GM21515 (cell line): Measurements from ENCODE around the gene DPYD.

Experiments used
- ATAC-seq: cut with Tn5 transposase; IDR thresholded peaks from one replicate; pipeline ENCODE4 v1.9.1; 2021; ENCODE audit not compliant: unreplicated experiment

The DPYD gene

DNA sequence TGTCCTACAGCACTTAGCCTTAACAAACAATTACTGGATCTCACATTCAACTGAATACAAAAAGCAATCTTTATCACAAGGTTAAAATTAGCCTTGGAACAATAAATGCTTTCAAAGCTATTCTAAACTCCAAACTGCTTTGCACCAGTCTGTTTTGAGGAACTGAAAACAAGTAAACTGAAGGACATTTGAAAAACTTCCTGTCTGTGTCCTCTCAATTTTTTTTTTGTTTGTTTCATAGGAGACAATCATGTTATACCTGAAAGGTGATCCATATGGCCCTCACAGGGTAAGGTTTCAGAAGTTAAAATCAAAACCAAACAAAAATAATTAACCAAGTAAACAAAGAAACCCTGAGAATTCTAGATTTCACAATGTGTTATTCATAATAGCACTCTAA is 459.1 kb downstream of the DPYD start:
- peak; percentile 97 for ATAC-seq

DNA sequence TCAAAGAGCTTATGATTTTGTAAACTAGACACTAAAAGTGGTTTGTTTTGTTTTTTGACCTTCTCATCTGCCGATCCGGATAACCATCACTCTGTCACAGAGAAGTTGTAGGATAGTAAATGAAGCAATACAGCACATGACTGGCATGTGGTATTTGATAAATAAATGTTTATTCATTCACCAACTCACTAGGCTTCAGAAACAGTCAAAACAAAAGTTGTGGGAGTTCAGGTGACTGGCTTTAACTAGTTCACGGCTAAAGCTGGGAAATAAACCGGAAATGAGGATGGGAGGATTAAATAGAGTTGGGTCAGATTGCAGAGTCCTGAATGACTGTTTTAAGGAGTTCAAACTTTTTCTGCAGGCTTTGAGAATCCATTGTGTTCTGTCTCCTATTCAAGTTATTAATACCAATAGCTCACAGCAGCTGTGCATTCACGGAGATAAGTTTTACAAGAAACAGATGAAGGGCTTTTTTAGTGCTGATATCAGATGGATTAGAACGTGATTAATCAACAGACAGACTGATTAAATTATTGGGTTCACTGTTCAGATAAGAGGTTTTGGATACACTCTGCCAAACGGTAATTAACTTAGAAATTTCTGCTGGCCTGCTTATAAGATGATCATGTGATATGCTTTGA is 463.3 kb downstream of the DPYD start:
- no peak for ATAC-seq

DNA sequence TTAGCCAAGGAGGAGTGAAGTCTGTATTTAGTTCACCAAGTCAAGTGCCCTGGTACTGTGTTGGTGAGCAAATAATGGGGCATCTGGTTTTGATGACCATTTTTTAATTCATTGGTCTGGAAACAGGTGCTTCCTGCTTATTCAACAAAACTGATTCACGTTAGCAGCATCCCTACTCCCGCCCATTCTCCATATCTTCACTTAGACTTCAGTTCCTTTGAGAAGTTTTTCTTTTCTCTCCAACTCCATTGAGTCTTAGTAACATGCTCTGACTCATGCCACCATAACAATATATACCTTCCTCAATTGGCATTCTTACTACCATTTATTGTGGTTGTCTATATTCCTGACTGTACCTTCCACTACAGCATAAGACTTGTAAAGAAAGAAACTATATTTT is 468.9 kb downstream of the DPYD start:
- no peak for ATAC-seq

DNA sequence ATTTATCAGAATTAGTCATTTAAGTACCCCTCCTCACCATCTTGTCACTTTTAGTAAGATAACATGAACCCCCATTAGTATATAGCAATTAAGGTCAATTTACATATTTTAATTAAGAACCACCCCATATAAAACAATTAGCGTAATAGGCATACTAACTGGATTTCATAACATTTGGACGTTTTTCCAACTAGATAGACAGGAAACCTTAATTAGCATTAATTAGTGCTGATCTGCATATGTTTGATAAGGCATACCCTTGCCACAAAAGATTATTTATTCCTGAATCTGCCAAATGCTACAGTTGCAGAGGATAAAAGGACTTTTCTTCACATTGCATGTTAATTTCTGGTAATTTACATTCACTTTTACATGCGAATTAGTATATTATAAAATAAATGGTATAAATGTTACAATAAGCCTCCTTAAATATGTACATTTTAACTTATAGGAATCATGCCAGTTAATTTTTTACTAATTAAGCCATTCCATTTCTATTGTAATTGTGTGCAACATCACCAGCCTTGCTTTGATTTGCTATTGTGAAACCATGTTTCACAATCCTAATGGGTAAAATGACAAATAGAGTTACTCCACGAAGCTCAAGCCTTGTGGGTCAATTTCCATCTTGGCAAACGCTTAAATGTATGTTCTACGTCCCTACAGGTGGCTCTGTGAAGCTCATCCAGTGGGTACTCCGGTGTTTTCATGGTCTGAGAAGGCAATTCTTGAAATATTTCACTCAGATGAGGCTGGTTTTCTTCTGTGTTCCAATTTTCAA is 469.6 kb downstream of the DPYD start:
- ATAC-seq = no peak

DNA sequence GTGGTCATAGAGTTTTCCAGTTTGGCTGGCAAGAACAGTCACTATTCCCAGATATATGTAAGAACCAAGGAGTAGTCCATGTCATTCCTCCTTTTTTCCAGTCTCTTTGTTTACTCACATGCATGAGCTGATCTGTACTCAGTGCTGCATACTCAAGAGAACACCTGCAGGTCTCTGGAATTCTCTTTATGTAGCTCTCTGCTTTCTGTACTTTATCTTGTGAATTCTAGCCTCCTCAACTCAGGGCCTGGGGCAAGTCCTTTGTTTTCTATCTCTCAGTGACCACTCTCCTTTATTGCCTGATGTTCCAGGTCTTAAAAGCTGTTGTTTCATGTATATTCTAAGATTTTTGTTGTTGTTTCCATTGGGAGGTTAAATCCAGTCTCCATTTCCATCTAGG is 478.9 kb downstream of the DPYD start:
- ATAC-seq = no peak

DNA sequence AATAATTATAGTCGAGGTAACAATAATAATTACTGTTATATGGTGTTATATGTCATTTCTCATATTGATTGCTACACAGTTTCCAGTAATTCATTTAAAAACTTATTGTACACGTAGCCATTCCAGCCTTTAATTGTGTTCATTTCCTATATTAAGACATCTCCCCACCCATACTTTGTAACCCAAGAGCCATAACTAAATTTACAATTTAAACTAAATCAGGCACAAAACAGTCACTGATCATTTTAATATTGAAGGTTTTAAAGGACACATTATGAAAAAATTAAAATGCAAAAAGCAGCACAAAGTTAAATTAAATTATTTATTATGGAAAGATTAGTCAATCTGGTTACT is 487.0 kb downstream of the DPYD start:
- no peak for ATAC-seq

DNA sequence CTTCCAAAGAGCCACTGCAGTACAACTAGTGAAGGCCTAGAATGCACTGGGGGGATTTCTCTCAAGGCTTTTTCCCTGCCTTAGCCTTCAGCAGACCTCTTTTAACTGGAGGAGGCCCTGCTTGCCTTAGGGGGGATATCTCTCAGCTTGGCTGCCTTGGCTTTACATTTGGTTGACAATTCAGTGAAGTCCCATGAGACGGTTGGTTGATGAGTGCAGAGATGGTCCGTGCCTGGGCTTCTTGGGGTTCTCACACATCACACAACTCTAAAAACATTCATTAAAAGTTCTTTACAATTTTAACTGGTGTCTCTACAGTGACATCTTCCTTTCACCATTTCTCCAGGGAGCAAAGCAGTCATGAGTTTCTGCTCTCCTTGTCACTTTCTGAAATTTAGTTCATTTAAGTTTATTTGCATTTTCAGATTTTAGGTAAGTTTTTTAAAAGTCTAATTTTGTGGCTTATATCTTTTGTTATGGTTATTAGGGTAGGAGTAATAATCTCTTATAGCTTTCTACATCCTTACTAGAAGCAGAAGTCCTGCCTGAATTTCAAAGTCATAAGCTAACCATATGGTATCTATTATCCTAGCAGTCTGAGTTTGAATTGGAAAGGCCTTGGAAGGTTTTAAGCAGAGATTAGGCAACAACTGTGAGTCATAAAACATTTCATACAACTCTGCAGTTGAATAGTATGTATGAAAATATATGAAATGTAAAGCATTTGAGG is 487.6 kb downstream of the DPYD start:
- ATAC-seq = no peak

DNA sequence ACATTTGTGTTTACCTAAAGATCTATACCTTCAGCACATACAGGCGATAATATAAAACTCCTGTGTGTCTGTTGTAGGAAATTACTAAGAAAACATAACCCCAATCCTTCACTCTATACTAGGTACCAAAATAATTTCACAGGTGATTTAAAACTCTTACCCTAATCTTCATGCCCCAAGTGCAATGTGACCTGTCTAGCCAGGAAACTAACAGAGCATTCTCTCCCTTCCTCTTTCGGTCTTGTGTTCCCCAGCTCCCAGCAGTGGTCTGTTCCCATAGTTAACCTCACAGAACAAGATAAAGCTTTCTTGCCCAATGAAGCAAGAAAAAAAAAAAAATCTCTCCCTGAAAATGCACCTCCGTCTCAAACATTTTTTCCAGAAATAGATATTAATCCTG is 493.5 kb downstream of the DPYD start:
- no peak for ATAC-seq

DNA sequence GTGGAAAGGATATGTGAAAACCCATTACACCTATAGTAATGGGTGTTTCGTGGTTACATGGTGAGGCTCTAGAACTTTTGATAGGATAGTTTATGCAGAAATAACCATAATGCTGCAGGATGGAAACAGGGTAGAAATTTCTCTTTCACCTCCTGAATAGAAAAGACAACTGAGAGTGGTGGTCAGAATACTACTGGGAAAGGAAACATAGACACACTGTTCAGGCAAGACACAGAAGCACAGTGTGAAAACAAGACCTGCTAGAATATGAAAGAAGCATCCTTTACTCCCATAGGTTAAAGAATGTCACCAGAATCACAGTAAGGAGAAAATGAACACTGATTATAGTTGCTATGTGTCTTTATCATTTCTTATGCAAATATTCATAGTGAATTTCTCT is 496.6 kb downstream of the DPYD start:
- no peak for ATAC-seq

DNA sequence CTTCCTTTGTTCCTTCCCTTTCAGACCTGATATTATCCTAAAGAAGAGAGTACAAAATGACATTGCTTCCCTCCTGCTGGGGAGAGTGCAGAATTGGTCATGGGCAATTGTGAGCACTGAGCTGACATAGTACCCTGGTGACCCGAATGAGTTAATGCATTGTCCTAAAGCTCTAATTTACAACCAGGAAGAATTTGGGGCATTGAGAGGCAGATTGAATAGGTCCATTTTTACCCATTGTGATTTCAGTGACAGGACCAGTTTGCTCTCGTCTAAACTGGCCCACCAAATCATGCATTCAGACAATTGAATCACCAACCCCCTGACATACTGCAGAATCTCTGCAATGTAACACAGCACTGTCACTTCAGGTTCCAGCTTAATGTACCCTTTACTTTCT is 497.4 kb downstream of the DPYD start:
- no peak for ATAC-seq

GRCh38 chr1:97417661-97418060 is 503.2 kb downstream of the DPYD start:
- no peak for ATAC-seq

DNA sequence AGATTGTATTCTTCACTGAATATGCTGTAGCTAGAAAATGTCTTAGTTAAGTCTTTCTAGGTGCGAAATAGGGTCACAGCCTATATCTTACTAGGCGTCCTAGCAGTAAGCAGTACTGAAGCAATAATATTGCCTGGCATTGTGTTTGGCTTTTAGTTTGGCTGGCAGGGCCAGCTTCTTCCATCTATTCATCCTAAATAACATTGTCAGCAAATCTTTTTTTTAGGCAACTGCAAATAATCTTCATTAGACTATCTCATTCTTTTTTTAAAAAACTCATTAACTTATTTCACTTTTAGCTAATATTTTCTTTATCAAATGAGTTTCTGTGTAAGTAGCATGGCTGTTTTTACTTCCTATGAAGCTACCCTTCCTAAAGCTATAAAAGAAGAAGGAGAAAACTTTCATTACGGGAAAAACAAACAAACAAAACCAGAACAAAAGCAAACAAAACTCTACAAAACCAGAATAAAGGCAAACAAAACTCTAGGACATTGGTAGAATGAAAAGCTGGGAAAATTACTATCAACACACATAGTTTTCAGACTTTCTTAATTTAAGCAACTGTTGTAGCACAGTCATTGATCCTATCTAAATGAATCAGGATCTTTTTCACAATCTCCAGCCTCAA is 506.0 kb downstream of the DPYD start:
- no peak for ATAC-seq

- no peak for ATAC-seq
These were observed 508.1 kb downstream of the DPYD start for GRCh38 chr1:97412737-97413136.

GRCh38 chr1:97412166-97412565 is 508.7 kb downstream of the DPYD start:
- ATAC-seq = no peak

GRCh38 chr1:97396463-97396862 is 524.4 kb downstream of the DPYD start:
- no peak for ATAC-seq

DNA sequence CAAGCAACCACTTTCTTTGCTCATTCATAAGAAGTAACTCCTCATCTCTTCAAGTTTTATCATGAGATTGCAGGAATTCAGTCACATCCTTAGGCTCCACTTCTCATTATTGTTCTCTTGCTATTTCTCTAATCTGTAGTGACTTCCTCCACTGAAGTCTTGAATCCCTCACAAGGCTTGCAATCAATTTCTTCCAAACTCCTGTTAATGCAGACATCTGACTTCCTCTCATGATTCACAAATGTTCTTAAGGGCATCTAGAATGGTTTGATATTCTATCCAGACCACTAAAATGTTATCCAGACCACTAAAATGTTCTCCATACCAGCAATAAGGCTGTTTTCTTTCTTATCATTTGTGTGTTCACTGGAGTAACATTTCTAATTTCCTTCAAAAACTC is 528.1 kb downstream of the DPYD start:
- no peak for ATAC-seq

DNA sequence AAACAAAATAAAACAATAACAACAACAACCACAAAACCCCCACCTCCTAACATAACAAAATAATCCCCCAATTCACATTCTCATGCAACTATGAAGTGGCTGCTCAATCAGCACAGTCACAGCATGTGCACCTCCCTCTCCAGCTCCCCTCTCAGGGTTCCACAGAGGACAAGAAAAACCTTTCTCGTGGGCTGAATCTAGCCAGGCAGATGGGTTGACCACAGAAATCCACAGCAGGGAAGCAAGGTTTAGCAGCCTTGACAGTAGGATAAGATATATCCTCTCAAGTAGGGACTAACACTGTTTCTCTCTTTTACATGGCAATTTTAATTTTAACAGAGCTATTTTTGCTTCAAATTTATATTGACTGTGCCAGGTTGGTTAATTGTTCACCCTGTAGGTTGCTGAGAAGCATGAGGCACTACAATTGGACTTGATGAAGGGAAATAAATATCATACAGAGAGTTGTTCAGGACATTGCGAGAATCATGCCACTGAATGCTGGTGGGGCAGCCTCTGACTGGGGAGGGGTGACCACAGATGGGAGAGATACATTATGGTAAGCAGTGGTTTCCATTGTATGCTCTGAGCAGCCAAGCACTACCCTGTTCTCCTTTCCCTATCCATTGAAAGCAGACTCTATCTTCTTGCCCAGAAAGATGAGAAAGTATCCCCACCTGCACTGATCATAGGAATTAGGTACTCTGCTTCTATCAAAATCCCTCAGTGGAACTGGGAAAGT is 535.1 kb downstream of the DPYD start:
- ATAC-seq = no peak

DNA sequence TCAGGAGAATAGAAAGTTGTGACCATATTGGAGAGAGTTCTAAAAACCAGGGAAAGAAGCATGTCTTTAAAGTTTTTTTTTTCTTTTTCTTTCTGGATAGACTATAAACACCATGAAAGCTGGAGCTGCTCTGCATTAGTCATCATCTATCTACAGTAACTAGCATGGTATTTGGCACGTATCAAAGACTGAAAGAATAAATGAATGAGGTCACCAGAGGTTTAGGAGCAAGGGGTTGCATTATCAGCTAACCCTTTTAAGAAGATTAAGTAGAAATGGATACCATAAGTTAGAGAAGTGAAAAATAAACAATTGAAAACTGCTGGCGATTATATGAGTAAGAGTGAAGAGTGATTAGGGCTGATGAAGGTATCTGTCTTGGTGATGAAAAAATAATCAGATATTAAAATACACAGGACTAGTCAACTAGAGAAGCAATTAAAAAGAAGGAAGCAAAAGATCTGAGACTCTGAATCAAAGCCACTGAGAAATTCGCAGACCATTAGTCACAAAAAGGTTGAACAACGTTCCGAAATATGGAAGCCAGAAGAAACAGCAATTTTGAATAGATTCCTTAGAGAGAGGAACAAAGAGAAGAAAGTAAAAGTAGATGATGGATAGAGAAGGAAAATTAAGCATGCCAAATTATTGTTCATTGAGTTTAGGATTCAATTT is 536.4 kb downstream of the DPYD start:
- no peak for ATAC-seq

GRCh38 chr1:97383797-97384196 is 537.0 kb downstream of the DPYD start:
- ATAC-seq = no peak

- no peak for ATAC-seq
These were observed 538.6 kb downstream of the DPYD start for GRCh38 chr1:97382206-97382605.
